K562 (cell line): ENCODE results near the gene HECA. TPM values are rescaled to one million over a fixed set of nuclear protein-coding genes. Genes with fewer than 3 reads are reported as not detected.

Source experiments
- ATAC-seq: fragments of 200-7000 bp; cut with Tn5 transposase; 3 replicates; pipeline ENCODE4 v1.9.1; 2020; ENCODE audit warnings: moderate library complexity
- BruUV-seq: library from RNA; stranded (reverse); fragments of 400-500 nt; replicated peaks from 2 replicates; lab custom pipeline; 2021; lab: Mats Ljungman, UMichigan
- CTCF ChIA-PET: fragments of 300-600 bp; formaldehyde crosslinking; extraction: SDS; loops from one replicate; lab custom pipeline; 2021; ENCODE audit warnings: low intra/inter-chr PET ratio; lab: Yijun Ruan, JAX
- POLR2A ChIA-PET: fragments of 300-600, 350-650 bp; sonication (Branson Sonifier 250); formaldehyde crosslinking; extraction: SDS; loops from one replicate; lab custom pipeline; 2021; ENCODE audit warnings: antibody characterized with exemption, inconsistent platforms; lab: Yijun Ruan, JAX
- DNase-seq, 4 experiments: peaks; one replicate each; pipeline versions ENCODE4 v3.0.0 to v3.0.0-alpha.2; 2011 to 2018; ENCODE audit warnings: low spot score in 3 of 4, mixed read lengths in 3 of 4; ENCODE audit errors: extremely low read depth in 1 of 4
- FAIRE-seq: peaks from 2 replicates; lab custom pipeline; 2011; peaks lifted over from hg19 to GRCh38; lab: Jason Lieb, UNC
- H2AFZ ChIP-seq: 2 replicates; pipeline ENCODE4 v1.6.0; 2011; ENCODE audit warnings: low read depth, low read length, control low read depth, inconsistent platforms
- H3K27ac ChIP-seq: fragments of 200-600 bp; 3 replicates; pipeline ENCODE4 v1.8.0; 2011; ENCODE audit warnings: low read depth, mild to moderate bottlenecking, control low read depth, inconsistent platforms, low read length, moderate library complexity, mixed read lengths; ENCODE audit errors: extremely low read depth
- H3K27me3 ChIP-seq, 2 experiments: fragments of 300-600 bp in 1 of 2; 2 replicates in 1 of 2; 3 replicates in 1 of 2; pipeline versions ENCODE4 v1.6.0 to v1.8.0; 2011; ENCODE audit warnings: inconsistent platforms in 2 of 2, low read length in 2 of 2, mild to moderate bottlenecking in 1 of 2, mixed read lengths in 1 of 2, moderate library complexity in 1 of 2; ENCODE audit not compliant: control insufficient read depth in 2 of 2, insufficient read depth in 2 of 2
- H3K36me3 ChIP-seq: fragments of 300-600 bp; 3 replicates; pipeline ENCODE4 v1.8.0; 2011; ENCODE audit warnings: mild to moderate bottlenecking, low read length, inconsistent platforms; ENCODE audit not compliant: control insufficient read depth, insufficient read depth
- H3K4me1 ChIP-seq, 2 experiments: fragments of 200-600 bp in 1 of 2; replicated peaks in 1 of 2; 2 replicates in 1 of 2; 3 replicates in 1 of 2; pipeline versions ENCODE4 v1.5.1 to v1.8.0; 2011; ENCODE audit warnings: inconsistent platforms in 2 of 2, low read length in 2 of 2, mild to moderate bottlenecking in 1 of 2, mixed read lengths in 1 of 2, moderate library complexity in 1 of 2; ENCODE audit not compliant: control insufficient read depth in 2 of 2, insufficient read depth in 2 of 2
- H3K4me2 ChIP-seq: 2 replicates; pipeline ENCODE4 v1.6.1; 2011; ENCODE audit warnings: low read length, control low read depth, inconsistent platforms, mixed read lengths; ENCODE audit not compliant: insufficient read depth
- H3K4me3 ChIP-seq: fragments of 200-600 bp; sonication (generic), shearing (Covaris generic); 2 replicates; pipeline ENCODE4 v1.5.1; 2016; ENCODE audit warnings: control low read depth, inconsistent platforms
- H3K79me2 ChIP-seq: fragments of 200-600 bp; 3 replicates; pipeline ENCODE4 v1.8.0; 2011; ENCODE audit warnings: low read length, inconsistent platforms; ENCODE audit not compliant: control insufficient read depth, insufficient read depth
- H3K9ac ChIP-seq, 2 experiments: 2 replicates each; pipeline versions ENCODE4 v1.6.0 to v1.6.1; 2011; ENCODE audit warnings: low read depth in 2 of 2, low read length in 2 of 2, control low read depth in 1 of 2, inconsistent platforms in 1 of 2, mild to moderate bottlenecking in 1 of 2, mixed read lengths in 1 of 2; ENCODE audit not compliant: insufficient read depth in 1 of 2
- H3K9me1 ChIP-seq: one replicate; pipeline ENCODE4 v1.6.0; 2011; ENCODE audit warnings: inconsistent platforms, mild to moderate bottlenecking, low read length, moderate library complexity; ENCODE audit not compliant: control insufficient read depth, insufficient read depth
- H3K9me3 ChIP-seq: replicated peaks from 2 replicates; pipeline ENCODE4 v1.5.1; 2011; ENCODE audit warnings: low read depth, low read length, inconsistent platforms; ENCODE audit not compliant: control insufficient read depth, insufficient read depth
- H4K20me1 ChIP-seq: replicated peaks from 2 replicates; pipeline ENCODE4 v1.6.1; 2011; ENCODE audit warnings: low read length, inconsistent platforms, mixed read lengths; ENCODE audit not compliant: control insufficient read depth, insufficient read depth
- AFF4 ChIP-seq: sonication (generic); formaldehyde crosslinking; IDR thresholded peaks from 2 replicates; pipeline ENCODE4 v1.8.0; 2023; ENCODE audit warnings: mild to moderate bottlenecking, missing genetic modification reagents
- CBX2 ChIP-seq: fragments of 200-600 bp; sonication (generic); IDR thresholded peaks from one replicate; pipeline ENCODE4 v1.6.1; 2012; ENCODE audit warnings: mild to moderate bottlenecking, low read length, inconsistent platforms; ENCODE audit not compliant: insufficient read depth, poor library complexity, severe bottlenecking
- CCAR2 ChIP-seq: fragments of 200-400 bp; formaldehyde crosslinking; IDR thresholded peaks from 2 replicates; pipeline ENCODE4 v1.6.1; 2017; ENCODE audit warnings: mild to moderate bottlenecking, low read depth, low read length
- E2F3 ChIP-seq: fragments of 250-450 bp; sonication (Bioruptor Pico); IDR thresholded peaks from 2 replicates; pipeline ENCODE4 v1.4.0; 2020; ENCODE audit warnings: mild to moderate bottlenecking
- E4F1 ChIP-seq: fragments of 250-450 bp; sonication (Bioruptor Pico); IDR thresholded peaks from 2 replicates; pipeline ENCODE4 v1.5.0; 2021; ENCODE audit warnings: mild to moderate bottlenecking, borderline replicate concordance
- GATAD2A ChIP-seq: fragments of 450-650 bp; IDR thresholded peaks from 2 replicates; pipeline ENCODE4 v1.6.1; 2017
- PHF21A ChIP-seq: fragments of 450-650 bp; IDR thresholded peaks from 2 replicates; pipeline ENCODE4 v1.6.1; 2017; ENCODE audit warnings: low read depth, borderline replicate concordance
- PHTF2 ChIP-seq: fragments of 250-450 bp; sonication (Bioruptor Pico); IDR thresholded peaks from 2 replicates; pipeline ENCODE4 v1.5.0; 2021; ENCODE audit warnings: mild to moderate bottlenecking
- SRSF9 ChIP-seq: fragments of 200-400 bp; formaldehyde crosslinking; IDR thresholded peaks from 2 replicates; pipeline ENCODE4 v1.6.1; 2017; ENCODE audit warnings: low read depth, low read length, borderline replicate concordance
- TAF9B ChIP-seq: fragments of 450-650 bp; IDR thresholded peaks from 2 replicates; pipeline ENCODE4 v1.6.1; 2018; ENCODE audit warnings: mild to moderate bottlenecking; ENCODE audit not compliant: partially characterized antibody
- ZNF3 ChIP-seq: fragments of 250-450 bp; sonication (Bioruptor Pico); IDR thresholded peaks from 2 replicates; pipeline ENCODE4 v1.5.0; 2021; ENCODE audit warnings: mild to moderate bottlenecking, moderate library complexity
- ZNF707 ChIP-seq: fragments of 250-450 bp; sonication (Bioruptor Pico); conservative IDR thresholded peaks from 2 replicates; pipeline ENCODE4 v1.8.0; 2022; ENCODE audit warnings: inconsistent platforms, mild to moderate bottlenecking, moderate library complexity
- ZNF780A ChIP-seq: fragments of 250-450 bp; sonication (Bioruptor Pico); IDR thresholded peaks from 2 replicates; pipeline ENCODE4 v1.5.0; 2021; ENCODE audit warnings: mild to moderate bottlenecking
- WGBS: fragments of 100-300 bp; shearing (Covaris generic); methylation state at CpG from one replicate; pipeline ENCODE4 v1.1.6; 2016; ENCODE audit warnings: low coverage, mixed read lengths; ENCODE audit not compliant: insufficient coverage; ENCODE audit errors: missing lambda C conversion rate; 5-methylcytosine and 5-hydroxymethylcytosine counted together
- in situ Hi-C: fragments of 300-500 bp; cut with MboI; formaldehyde crosslinking; loops from 4 replicates; pipeline ENCODE4 v1.15.0; 2018; ENCODE audit warnings: inconsistent platforms, mixed read lengths
- intact Hi-C: fragments of 100-400 bp; cut with micrococcal nuclease; formaldehyde crosslinking; loops from 2 replicates; pipeline ENCODE4 v1.14.2; 2022
- polyA plus RNA-seq, 8 experiments: library from polyadenylated mRNA; depleted of rRNA in 4 of 8; stranded (reverse) in 5 of 8; unstranded in 3 of 8; fragments of >200 nt; fragmentation: Nextera tagmentation in 2 of 8; fragmentation: Illumina TruSeq in 1 of 8; extraction: Ambion mirVana in 2 of 8; extraction: Trizol in 1 of 8; gene quantifications; 2 replicates each; pipeline versions ENCODE4 v1.2.1 to v1.2.3, GENCODE V29; 2011 to 2014; ENCODE audit warnings: inconsistent platforms in 1 of 8, missing spikeins in 1 of 8
- total RNA-seq, 7 experiments: library from RNA; depleted of rRNA in 6 of 7; stranded (reverse); fragments of >200 nt in 6 of 7; fragmentation: Illumina TruSeq in 2 of 7; extraction: Trizol in 2 of 7; gene quantifications; 2 replicates each; pipeline versions ENCODE4 v1.2.1 to v1.2.3, GENCODE V29; 2011 to 2021; ENCODE audit warnings: low replicate concordance in 1 of 7
- TF ChIP-seq, protein P1 (sequence below): fragments of 250-450 bp; sonication (Bioruptor Pico); IDR thresholded peaks from 2 replicates; pipeline ENCODE4 v1.4.0; 2020; ENCODE audit warnings: mild to moderate bottlenecking, moderate library complexity

HECA gene
- total and polyA plus RNA-seq, 9 of the 15 experiments (the other 6 are each of a cell fraction or from before 2014, with no cell fraction given): 0.31 to 2.3 (median 1.1) TPM

DNA sequence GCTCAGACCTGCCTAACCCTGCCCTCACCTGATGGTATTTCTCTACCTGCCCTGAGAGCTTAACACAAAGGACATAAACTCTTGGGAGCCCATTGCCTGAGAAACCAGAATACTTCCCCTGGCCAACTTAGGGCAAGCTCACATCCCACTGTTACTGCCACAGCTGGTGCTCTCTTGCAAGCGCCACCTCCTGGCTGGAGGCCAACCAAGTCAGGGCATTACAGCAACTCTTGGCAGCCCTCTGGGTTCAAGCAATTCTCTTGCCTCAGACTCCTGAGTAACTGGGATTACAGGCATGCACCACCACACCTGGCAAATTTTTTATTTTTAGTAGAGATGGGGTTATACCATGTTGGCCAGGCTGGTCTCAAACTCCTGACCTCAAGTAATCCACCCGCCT, 70.1 kb downstream of the HECA start (continued):
- no peak for TF ChIP-seq AFF4
- TF ChIP-seq GATAD2A: no peak
- no peak for TF ChIP-seq CCAR2
- TF ChIP-seq PHTF2: no peak
- TF ChIP-seq ZNF780A (CRISPR knock-in tag): no peak

- BruUV-seq: no TSS peak
- Histone ChIP-seq H3K27ac (no peak overlapping the region), H3K9me3 (no peaks in the 10 kb centered on the region; the same call in 1 of the 2 replicates), H3K9me1 (no peaks in the 10 kb centered on the region), H3K36me3 (no peaks in the 10 kb centered on the region), H3K27me3 (no peaks in the 10 kb centered on the region), H3K4me1 (no peaks in the 10 kb centered on the region), H3K4me2 (no peak overlapping the region), H3K9ac (no peak overlapping the region), H4K20me1 (no peaks in the 10 kb centered on the region), H2AFZ (no peak overlapping the region), H3K4me3 (no peak overlapping the region), H3K79me2 (no peaks in the 10 kb centered on the region)
- in situ Hi-C loops: no loop called here
- WGBS: 0% methylated on average over 3 of the region's 3 CpGs
- intact Hi-C loops: no loop called here
- no peak for DNase-seq
- ChIA-PET POLR2A (no interaction called here), CTCF (no interaction called here)
- no peak for FAIRE-seq
- ATAC-seq: no peak
- TF ChIP-seq E4F1 (CRISPR knock-in tag) (no peak), E2F3 (CRISPR knock-in tag) (no peak), ZNF3 (CRISPR knock-in tag) (no peak), PHF21A (no peak), SRSF9 (no peak), ZNF707 (CRISPR knock-in tag) (no peak), TAF9B (no peak), CBX2 (no peak)
- TF ChIP-seq, protein P1, sequence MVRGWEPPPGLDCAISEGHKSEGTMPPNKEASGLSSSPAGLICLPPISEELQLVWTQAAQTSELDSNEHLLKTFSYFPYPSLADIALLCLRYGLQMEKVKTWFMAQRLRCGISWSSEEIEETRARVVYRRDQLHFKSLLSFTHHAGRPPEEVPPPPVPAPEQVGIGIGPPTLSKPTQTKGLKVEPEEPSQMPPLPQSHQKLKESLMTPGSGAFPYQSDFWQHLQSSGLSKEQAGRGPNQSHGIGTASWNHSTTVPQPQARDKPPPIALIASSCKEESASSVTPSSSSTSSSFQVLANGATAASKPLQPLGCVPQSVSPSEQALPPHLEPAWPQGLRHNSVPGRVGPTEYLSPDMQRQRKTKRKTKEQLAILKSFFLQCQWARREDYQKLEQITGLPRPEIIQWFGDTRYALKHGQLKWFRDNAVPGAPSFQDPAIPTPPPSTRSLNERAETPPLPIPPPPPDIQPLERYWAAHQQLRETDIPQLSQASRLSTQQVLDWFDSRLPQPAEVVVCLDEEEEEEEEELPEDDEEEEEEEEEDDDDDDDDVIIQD (CRISPR knock-in tag): no peak
These were observed 71.0 kb downstream of the HECA start for GRCh38 chr6:139205843-139206242.
